Neural cell (in vitro differentiated cells): ENCODE results near the gene CRTC3. TPM values are rescaled to one million over a fixed set of nuclear protein-coding genes. Genes with fewer than 3 reads are reported as not detected.

ENCODE experiments used
- H2AFZ ChIP-seq: fragments of 200-600, 300-800 bp; sonication (generic), shearing (Covaris generic); 2 replicates; pipeline ENCODE4 v1.6.0; 2014; ENCODE audit warnings: low read depth, mild to moderate bottlenecking, antibody characterized with exemption, low read length, moderate library complexity
- H3F3A ChIP-seq: fragments of 200-600 bp; shearing (Covaris generic); 2 replicates; pipeline ENCODE4 v1.6.1; 2016; ENCODE audit warnings: mild to moderate bottlenecking, moderate library complexity, mixed read lengths, antibody characterized with exemption, low read length; ENCODE audit not compliant: insufficient read depth, poor library complexity, severe bottlenecking
- H3K27ac ChIP-seq: fragments of 200-600, 300-800 bp; sonication (generic), shearing (Covaris generic); 2 replicates; pipeline ENCODE4 v1.5.1; 2014; ENCODE audit warnings: mild to moderate bottlenecking, low read length, moderate library complexity
- H3K27me3 ChIP-seq: fragments of 300-800, 200-600 bp; sonication (generic), shearing (Covaris generic); 2 replicates; pipeline ENCODE4 v1.6.0; 2014; ENCODE audit warnings: mild to moderate bottlenecking, low read depth, low read length, moderate library complexity; ENCODE audit not compliant: insufficient read depth
- H3K36me3 ChIP-seq: fragments of 300-800, 200-600 bp; sonication (generic), shearing (Covaris generic); 2 replicates; pipeline ENCODE4 v1.5.1; 2014; ENCODE audit warnings: mild to moderate bottlenecking, antibody characterized with exemption, low read length, moderate library complexity; ENCODE audit not compliant: insufficient read depth
- H3K4me2 ChIP-seq: fragments of 300-800, 200-600 bp; sonication (generic), shearing (Covaris generic); 2 replicates; pipeline ENCODE4 v1.6.0; 2014; ENCODE audit warnings: mild to moderate bottlenecking, low read length
- H3K4me3 ChIP-seq: fragments of 300-800, 200-600 bp; sonication (generic), shearing (Covaris generic); 2 replicates; pipeline ENCODE4 v1.5.1; 2014; ENCODE audit warnings: mild to moderate bottlenecking, low read length, moderate library complexity
- H3K79me2 ChIP-seq: fragments of 200-600 bp; shearing (Covaris generic); replicated peaks from 2 replicates; pipeline ENCODE4 v1.6.0; 2014; ENCODE audit warnings: mild to moderate bottlenecking, low read length, moderate library complexity; ENCODE audit not compliant: insufficient read depth
- H3K9ac ChIP-seq: fragments of 300-800, 200-600 bp; sonication (generic), shearing (Covaris generic); 2 replicates; pipeline ENCODE4 v1.6.1; 2016; ENCODE audit warnings: mild to moderate bottlenecking, low read length, mixed read lengths
- H3K9me2 ChIP-seq: fragments of 200-600 bp; shearing (Covaris generic); 2 replicates; pipeline ENCODE4 v1.6.1; 2016; ENCODE audit warnings: mild to moderate bottlenecking, low read length, mixed read lengths; ENCODE audit not compliant: insufficient read depth
- H3K9me3 ChIP-seq: fragments of 200-600, 300-800 bp; sonication (generic), shearing (Covaris generic); 2 replicates; pipeline ENCODE4 v1.6.1; 2016; ENCODE audit warnings: mild to moderate bottlenecking, mixed run types, low read length, moderate library complexity, mixed read lengths
- H4K20me1 ChIP-seq: fragments of 200-600 bp; shearing (Covaris generic); 2 replicates; pipeline ENCODE4 v1.6.1; 2016; ENCODE audit warnings: mild to moderate bottlenecking, mixed run types; ENCODE audit not compliant: insufficient read depth
- CTCF ChIP-seq: fragments of 450-650 bp; IDR thresholded peaks from 2 replicates; pipeline ENCODE4 v1.5.1; 2014; ENCODE audit warnings: antibody characterized with exemption, mild to moderate bottlenecking, moderate library complexity; ENCODE audit not compliant: poor library complexity, severe bottlenecking
- EP300 ChIP-seq: fragments of 450-650 bp; conservative IDR thresholded peaks from 2 replicates; pipeline ENCODE4 v1.6.1; 2014; ENCODE audit warnings: antibody characterized with exemption, mild to moderate bottlenecking, moderate library complexity; ENCODE audit not compliant: poor library complexity, severe bottlenecking
- EZH2 ChIP-seq: fragments of 200-600, 300-800 bp; shearing (Covaris generic), sonication (generic); IDR thresholded peaks from 2 replicates; pipeline ENCODE4 v1.6.1; 2014; ENCODE audit warnings: antibody characterized with exemption, low read length, borderline replicate concordance, mild to moderate bottlenecking; ENCODE audit not compliant: insufficient read depth, poor library complexity, severe bottlenecking
- MXI1 ChIP-seq: fragments of 450-650 bp; conservative IDR thresholded peaks from 2 replicates; pipeline ENCODE4 v1.6.1; 2014; ENCODE audit warnings: antibody characterized with exemption, mild to moderate bottlenecking; ENCODE audit not compliant: poor library complexity, severe bottlenecking
- POLR2AphosphoS5 ChIP-seq: IDR thresholded peaks from 2 replicates; pipeline ENCODE4 v1.6.1; 2012
- RAD21 ChIP-seq: fragments of 450-650 bp; conservative IDR thresholded peaks from 2 replicates; pipeline ENCODE4 v1.6.1; 2014; ENCODE audit warnings: antibody characterized with exemption, mild to moderate bottlenecking, moderate library complexity
- REST ChIP-seq: IDR thresholded peaks from 2 replicates; pipeline ENCODE4 v1.6.1; 2012; ENCODE audit warnings: borderline replicate concordance
- SMC3 ChIP-seq: fragments of 450-650 bp; conservative IDR thresholded peaks from 2 replicates; pipeline ENCODE4 v1.6.1; 2014; ENCODE audit warnings: antibody characterized with exemption, mild to moderate bottlenecking, moderate library complexity; ENCODE audit not compliant: poor library complexity
- TAF1 ChIP-seq: IDR thresholded peaks from 2 replicates; pipeline ENCODE4 v1.6.1; 2012; ENCODE audit warnings: low read depth
- polyA plus RNA-seq: library from polyadenylated mRNA; depleted of rRNA; stranded (reverse); fragments of >200 nt; gene quantifications from 2 replicates; pipeline ENCODE4 v1.2.3, GENCODE V29; 2014

Gene CRTC3
- polyA plus RNA-seq, 1 donor from 2014 or later: 5.5 TPM

GRCh38 chr15:90580099-90580498, 50.4 kb downstream of the CRTC3 start:
- no peaks in the 10 kb centered on the region for H3K36me3 ChIP-seq
- TF ChIP-seq MXI1: no peak
- no peak for TF ChIP-seq EZH2
- TF ChIP-seq POLR2AphosphoS5: no peak
- no peak for TF ChIP-seq CTCF
- no peak for TF ChIP-seq SMC3
- no peak for TF ChIP-seq REST
- no peak for TF ChIP-seq EP300
- no peak for TF ChIP-seq RAD21
- TF ChIP-seq TAF1: no peak
- no peaks in the 10 kb centered on the region for H3K27me3 ChIP-seq
- no peaks in the 10 kb centered on the region for H3K79me2 ChIP-seq
- H3F3A ChIP-seq: no peaks in the 10 kb centered on the region
- H3K4me3 ChIP-seq: no peak overlapping the region
- H3K9me2 ChIP-seq: no peaks in the 10 kb centered on the region
- H3K9me3 ChIP-seq: no peaks in the 10 kb centered on the region
- no peak overlapping the region for H3K27ac ChIP-seq
- H3K9ac ChIP-seq: no peak overlapping the region
- H2AFZ ChIP-seq: no peak overlapping the region
- H4K20me1 ChIP-seq: no peaks in the 10 kb centered on the region
- H3K4me2 ChIP-seq: no peak overlapping the region

- no peak overlapping the region for H3K9ac ChIP-seq
- no peak overlapping the region for H3K4me2 ChIP-seq
- no peaks in the 10 kb centered on the region for H3K27me3 ChIP-seq
- no peak overlapping the region for H3K4me3 ChIP-seq
- no peaks in the 10 kb centered on the region for H3F3A ChIP-seq
- no peaks in the 10 kb centered on the region for H3K36me3 ChIP-seq
- H4K20me1 ChIP-seq: no peaks in the 10 kb centered on the region
- H3K79me2 ChIP-seq: no peaks in the 10 kb centered on the region
- H3K27ac ChIP-seq: no peak overlapping the region
- no peak for TF ChIP-seq EZH2
- TF ChIP-seq REST: no peak
- TF ChIP-seq SMC3: no peak
- no peak for TF ChIP-seq CTCF
- no peak overlapping the region for H2AFZ ChIP-seq
- H3K9me2 ChIP-seq: no peaks in the 10 kb centered on the region
- H3K9me3 ChIP-seq: no peaks in the 10 kb centered on the region
Measured at GRCh38 chr15:90580541-90580940, 50.8 kb downstream of the CRTC3 start.
